ENCODE measurements around the gene LIMK2. TPM values are rescaled to one million over a fixed set of nuclear protein-coding genes. Genes with fewer than 3 reads are reported as not detected.

LIMK2 gene
- total and polyA plus RNA-seq, 9 of the 15 experiments (the other 6 are each of a cell fraction or from before 2014, with no cell fraction given) = 1.1 to 14.5 (median 8.5) TPM

DNA sequence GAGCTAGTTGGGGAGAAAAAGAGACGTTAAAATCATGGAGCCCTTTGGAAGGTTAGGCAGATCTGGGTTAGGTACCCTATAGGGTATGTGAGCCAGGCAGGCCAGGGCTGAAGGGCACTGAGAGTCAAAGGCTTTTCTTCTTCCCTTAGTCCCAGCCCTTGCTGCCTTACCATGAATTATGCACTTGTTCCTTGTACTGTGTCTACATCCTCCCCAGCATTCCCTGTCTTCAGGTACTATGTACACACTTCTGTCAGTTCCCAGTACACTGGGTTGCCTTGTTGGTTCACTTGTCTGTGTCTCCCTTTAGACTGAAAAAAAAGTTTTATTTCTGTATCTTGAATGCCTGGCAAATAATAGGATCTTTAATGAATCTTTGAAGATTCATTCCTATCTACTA lies 35.2 kb upstream of the LIMK2 start (continued):
- TF ChIP-seq ARID4B (CRISPR knock-in tag; IDR thresholded peaks at IDR 0.05) (no peak), RBM39 (optimal IDR thresholded peaks at IDR 0.05; ENCODE audit: low read depth, low read length) (no peak), ARHGAP35 (IDR thresholded peaks at IDR 0.05; ENCODE audit: partially characterized antibody) (no peak), RBM14 (IDR thresholded peaks at IDR 0.05; ENCODE audit: borderline replicate concordance, insufficient read depth, low read depth, low read length) (no peak), EP400 (IDR thresholded peaks at IDR 0.05) (no peak), SMAD3 (CRISPR knock-in tag; conservative IDR thresholded peaks at IDR 0.05) (no peak), POLR2G (IDR thresholded peaks at IDR 0.05; ENCODE audit: low read depth, low read length) (no peak), FOS (IDR thresholded peaks at IDR 0.05; ENCODE audit: extremely low read depth, insufficient read length) (no peak), JUN (IDR thresholded peaks at IDR 0.05; ENCODE audit: borderline replicate concordance, low read depth, low read length) (no peak), JUN (CRISPR knock-in tag; IDR thresholded peaks at IDR 0.05; ENCODE audit: borderline replicate concordance) (no peak)

Measured in K562 (cell line).